GM18502 (cell line): Measurements from ENCODE around the gene ARL14EP.

ENCODE experiments used
- ATAC-seq: cut with Tn5 transposase; IDR thresholded peaks from one replicate; pipeline ENCODE4 v1.9.1; 2021; ENCODE audit warnings: mild to moderate bottlenecking; ENCODE audit not compliant: unreplicated experiment, poor library complexity

ARL14EP gene

DNA sequence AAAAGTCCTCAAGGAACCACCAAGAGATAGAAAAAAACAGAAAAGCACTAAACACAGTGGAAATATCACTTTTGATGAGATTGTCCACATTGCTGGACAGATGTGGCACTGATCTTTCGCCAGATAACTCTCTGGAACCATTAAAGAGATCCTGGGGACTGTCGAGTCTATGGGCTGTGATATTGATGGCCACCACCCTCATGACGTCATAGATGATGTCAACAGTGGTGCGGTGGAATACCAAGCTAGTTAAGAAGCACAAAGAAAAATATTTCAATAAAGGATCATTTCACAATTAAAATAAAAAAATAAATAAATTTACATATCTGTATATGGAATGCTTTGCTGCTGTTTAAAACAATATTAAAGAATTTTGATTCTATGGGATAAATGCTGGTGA lies 45.5 kb downstream of the ARL14EP start:
- ATAC-seq: no peak

DNA sequence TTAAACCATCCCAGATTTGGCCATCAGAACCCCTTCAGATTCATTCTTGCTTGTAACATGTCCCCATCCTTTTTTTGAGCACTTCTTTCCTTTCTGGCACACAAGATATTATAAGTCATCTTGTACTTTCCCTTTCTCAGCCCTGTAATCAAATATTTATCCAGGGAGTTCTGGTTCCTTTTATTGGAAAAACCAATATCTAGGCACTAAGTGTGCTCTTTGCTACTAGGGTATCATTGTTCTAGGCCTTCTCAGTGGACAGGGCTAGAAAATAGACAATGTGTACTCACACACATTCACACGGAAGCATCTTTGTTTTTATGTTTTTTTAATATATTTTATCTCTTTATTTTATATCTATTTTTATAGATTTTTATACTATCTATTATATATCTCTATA lies 47.3 kb downstream of the ARL14EP start:
- ATAC-seq: no peak

DNA sequence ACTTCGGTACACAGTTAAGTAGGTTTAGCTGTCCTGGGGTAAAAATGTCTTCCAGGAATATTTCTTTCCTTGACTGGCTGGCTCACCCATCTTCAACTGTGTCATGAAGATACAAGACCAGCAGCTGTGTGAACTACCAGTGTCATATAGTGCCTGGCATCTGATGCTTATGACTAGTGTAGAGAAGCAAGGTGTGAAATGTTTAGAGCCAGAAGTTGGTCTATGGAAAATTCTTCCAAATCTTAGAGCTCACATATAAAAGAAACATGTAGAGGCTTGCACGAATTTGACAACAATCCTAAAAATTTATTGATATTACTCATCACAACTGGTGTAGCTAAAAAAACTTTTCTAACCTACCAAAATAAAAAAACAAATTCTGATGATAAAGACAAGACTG lies 54.4 kb downstream of the ARL14EP start:
- ATAC-seq: no peak

DNA sequence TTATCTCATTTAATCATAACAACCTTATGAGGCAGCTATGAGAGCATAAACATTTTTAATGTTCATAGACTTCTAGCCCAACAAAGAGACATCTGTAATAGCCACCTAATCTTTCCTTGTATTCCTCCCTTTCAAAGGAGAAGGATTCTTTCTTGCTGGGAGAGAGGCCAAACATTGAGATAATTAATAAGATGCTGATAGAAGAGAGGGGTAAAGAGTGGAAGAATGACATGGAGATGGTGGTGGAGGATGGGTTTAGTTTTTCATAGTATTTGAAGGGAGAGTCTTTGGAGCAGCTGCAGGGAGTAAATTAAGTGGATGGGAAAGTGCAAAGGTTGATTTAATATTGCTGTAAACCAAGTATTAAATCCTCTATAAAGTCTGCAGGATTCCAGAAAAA lies 57.9 kb downstream of the ARL14EP start:
- no peak for ATAC-seq

DNA sequence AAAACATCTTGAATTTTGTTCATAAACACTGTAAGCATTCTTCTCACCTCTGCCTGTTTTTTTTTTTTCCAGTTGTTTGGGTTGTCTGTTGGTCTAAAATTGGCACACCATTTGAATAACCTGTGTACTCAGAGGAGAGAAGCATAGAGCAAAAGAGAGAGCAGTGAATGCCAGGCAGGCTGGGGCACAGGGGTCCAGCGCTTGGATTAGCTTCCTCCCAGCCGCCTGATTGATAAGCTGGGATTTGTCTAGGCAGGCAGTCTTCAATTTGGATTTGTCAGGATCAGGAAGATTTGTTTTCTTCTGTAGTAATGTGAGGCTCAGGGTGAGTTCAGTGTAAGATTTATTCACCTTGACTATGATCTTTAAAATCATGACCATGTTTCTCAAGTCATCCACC lies 59.0 kb downstream of the ARL14EP start:
- no peak for ATAC-seq
